Upper lobe of left lung (tissue), 4 donors: ENCODE results near the gene MOB3C.

Experiments
- CTCF ChIP-seq, 6 experiments: fragments of 450-650 bp in 4 of 6; fragments of 200-600 bp in 2 of 6; sonication (generic) in 2 of 6; IDR thresholded peaks; one replicate each; pipeline ENCODE4 v1.5.1; 2016 to 2019; ENCODE audit warnings: antibody characterized with exemption in 6 of 6
- POLR2A ChIP-seq, 4 donors: fragments of 450-650 bp; IDR thresholded peaks; one replicate each; pipeline ENCODE4 v1.5.1; 2016 to 2017; ENCODE audit warnings: antibody characterized with exemption in 4 of 4, mild to moderate bottlenecking in 2 of 4

GRCh38 chr1:46568461-46568891 is 48.1 kb downstream of the MOB3C start:
- TF ChIP-seq CTCF (IDR thresholded peaks at IDR 0.05) (no peak), POLR2A (IDR thresholded peaks at IDR 0.05) (no peak)
